ENCODE data around the gene ZHX3. TPM values are rescaled to one million over a fixed set of nuclear protein-coding genes. Genes with fewer than 3 reads are reported as not detected.

ZHX3 gene
- total RNA-seq, 4 donors from 2014 or later = 47.1 to 58.6 (median 50.7) TPM

DNA sequence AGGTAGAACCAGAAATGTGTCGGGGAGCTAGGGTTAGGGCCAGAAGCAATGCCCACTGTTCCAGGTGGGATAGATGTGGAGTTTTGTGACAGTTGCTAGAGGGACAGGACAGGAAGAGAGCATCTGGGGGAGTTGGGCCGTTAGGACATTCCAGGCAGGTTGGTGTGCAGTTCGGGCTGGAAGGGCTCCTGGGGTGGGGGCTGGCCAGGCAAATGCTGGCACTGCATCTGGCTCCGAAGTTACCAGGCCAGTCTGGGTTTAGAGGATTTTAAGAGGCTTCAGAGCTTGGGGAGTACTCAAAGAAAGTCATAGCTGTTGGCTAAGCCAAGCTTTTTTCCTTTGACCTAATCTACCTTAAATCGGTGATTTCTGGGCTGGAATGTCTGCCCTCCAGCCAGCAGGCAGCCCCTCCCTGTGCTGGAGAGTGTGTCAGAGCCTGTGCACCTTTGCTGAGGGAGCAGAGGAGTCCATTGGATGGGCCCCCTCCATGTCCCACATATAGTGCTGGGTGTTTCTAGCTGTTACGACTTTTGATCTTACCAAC lies 159.4 kb downstream of the ZHX3 start:
- Histone ChIP-seq H3K36me3 (peaks cover 0 to 30% (median 15%) of the 10 kb centered on the region in 3 donors), H3K4me3 (no peak overlapping the region), H3K9me3 (no peaks in the 10 kb centered on the region), H3K27ac (peak overlapping the region in 2 of 4 donors; percentile 36 to 55), H3K27me3 (no peaks in the 10 kb centered on the region), H3K4me1 (peaks cover 0 to 71% (median 33%) of the 10 kb centered on the region in 4 donors)
- DNase-seq (ENCODE audit: low spot score in 2 of 2) = no peak
- TF ChIP-seq, protein P1, sequence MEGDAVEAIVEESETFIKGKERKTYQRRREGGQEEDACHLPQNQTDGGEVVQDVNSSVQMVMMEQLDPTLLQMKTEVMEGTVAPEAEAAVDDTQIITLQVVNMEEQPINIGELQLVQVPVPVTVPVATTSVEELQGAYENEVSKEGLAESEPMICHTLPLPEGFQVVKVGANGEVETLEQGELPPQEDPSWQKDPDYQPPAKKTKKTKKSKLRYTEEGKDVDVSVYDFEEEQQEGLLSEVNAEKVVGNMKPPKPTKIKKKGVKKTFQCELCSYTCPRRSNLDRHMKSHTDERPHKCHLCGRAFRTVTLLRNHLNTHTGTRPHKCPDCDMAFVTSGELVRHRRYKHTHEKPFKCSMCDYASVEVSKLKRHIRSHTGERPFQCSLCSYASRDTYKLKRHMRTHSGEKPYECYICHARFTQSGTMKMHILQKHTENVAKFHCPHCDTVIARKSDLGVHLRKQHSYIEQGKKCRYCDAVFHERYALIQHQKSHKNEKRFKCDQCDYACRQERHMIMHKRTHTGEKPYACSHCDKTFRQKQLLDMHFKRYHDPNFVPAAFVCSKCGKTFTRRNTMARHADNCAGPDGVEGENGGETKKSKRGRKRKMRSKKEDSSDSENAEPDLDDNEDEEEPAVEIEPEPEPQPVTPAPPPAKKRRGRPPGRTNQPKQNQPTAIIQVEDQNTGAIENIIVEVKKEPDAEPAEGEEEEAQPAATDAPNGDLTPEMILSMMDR (IDR thresholded peaks at IDR 0.05) = no peak
- no peak for TF ChIP-seq EP300 (IDR thresholded peaks at IDR 0.05)
- TF ChIP-seq POLR2A (IDR thresholded peaks at IDR 0.05) = no peak
- 82 to 84% methylated on average over 6 of the region's 6 CpGs for WGBS, 2 donors

DNA sequence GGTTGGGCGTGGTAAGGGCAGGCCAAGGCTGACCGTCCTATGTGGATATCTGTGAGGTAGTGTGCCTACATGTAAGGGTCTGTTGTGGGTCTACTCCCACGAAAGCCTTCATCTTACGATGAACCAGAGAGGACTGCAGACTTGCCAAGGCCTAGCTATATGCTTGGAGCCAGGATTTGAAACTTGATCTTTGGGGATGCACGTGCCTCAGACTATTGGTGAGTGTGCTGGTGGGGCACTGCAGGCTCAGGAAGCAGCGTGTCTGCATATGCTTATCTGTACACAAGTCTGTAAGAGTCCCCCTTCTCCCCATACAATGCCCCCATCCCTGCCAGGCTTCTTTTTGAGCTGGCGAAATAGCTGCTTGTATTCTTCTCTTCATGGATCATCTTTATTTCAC lies 162.3 kb downstream of the ZHX3 start:
- H3K4me1 ChIP-seq = peaks cover 0 to 84% (median 42%) of the 10 kb centered on the region in 4 donors
- H3K27ac ChIP-seq = no peak overlapping the region
- 68 to 81% methylated on average over 7 of the region's 7 CpGs for WGBS, 2 donors
- no peak for DNase-seq (ENCODE audit: low spot score in 2 of 2)
- H3K9me3 ChIP-seq = no peaks in the 10 kb centered on the region
- no peaks in the 10 kb centered on the region for H3K27me3 ChIP-seq
- H3K4me3 ChIP-seq = no peak overlapping the region
- H3K36me3 ChIP-seq = peaks cover 0 to 8% (median 6%) of the 10 kb centered on the region in 3 donors
- TF ChIP-seq, protein P1 (IDR thresholded peaks at IDR 0.05) = no peak
- TF ChIP-seq EP300 (IDR thresholded peaks at IDR 0.05) (no peak), POLR2A (IDR thresholded peaks at IDR 0.05) (no peak)

DNA sequence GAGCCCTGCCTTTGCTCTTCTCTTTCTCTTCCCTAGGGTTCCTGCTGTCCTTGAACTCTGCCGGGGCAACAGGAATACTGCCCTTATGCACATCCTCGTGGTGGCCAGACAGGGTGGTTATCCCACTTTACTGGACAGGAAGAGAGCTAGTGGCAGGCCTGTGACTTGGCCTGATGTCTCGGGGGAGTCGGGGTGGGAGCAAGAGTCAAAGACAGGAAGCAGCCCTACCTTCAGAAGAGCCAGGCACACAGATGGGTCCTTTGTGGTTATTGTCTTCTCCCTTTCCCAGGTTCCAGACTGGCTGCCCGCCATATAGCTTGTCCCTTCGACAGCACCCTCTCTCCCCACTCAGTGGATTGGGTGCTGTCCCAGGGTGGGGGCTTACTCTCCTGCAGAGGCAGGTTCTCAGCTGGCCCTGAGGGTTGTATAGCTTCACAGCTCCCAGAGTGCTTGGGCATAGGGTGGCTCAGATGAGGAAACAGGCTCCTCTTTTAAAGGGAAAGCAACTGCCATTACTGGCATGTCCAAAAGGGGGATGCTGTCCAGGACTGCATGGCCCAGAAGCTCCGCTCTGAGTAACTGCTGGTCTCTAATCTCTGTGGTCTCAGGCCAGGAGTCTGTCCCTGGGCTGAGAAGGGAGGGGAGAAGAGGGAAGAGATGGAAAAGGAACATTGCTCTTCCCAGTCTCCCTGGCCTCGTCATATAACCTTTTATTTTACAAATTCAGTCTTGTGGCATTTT lies 162.9 kb downstream of the ZHX3 start:
- Histone ChIP-seq H3K4me1 (peaks cover 0 to 86% (median 45%) of the 10 kb centered on the region in 4 donors), H3K9me3 (no peaks in the 10 kb centered on the region), H3K36me3 (peaks cover 0 to 2% (median 2%) of the 10 kb centered on the region in 3 donors), H3K4me3 (no peak overlapping the region), H3K27me3 (no peaks in the 10 kb centered on the region), H3K27ac (no peak overlapping the region)
- 66 to 75% methylated on average over 6 to 8 of the region's 8 CpGs for WGBS, 2 donors
- TF ChIP-seq, protein P1 (IDR thresholded peaks at IDR 0.05) = no peak
- TF ChIP-seq POLR2A (IDR thresholded peaks at IDR 0.05) (no peak), EP300 (IDR thresholded peaks at IDR 0.05) (no peak)
- DNase-seq (ENCODE audit: low spot score in 2 of 2) = no peak

DNA sequence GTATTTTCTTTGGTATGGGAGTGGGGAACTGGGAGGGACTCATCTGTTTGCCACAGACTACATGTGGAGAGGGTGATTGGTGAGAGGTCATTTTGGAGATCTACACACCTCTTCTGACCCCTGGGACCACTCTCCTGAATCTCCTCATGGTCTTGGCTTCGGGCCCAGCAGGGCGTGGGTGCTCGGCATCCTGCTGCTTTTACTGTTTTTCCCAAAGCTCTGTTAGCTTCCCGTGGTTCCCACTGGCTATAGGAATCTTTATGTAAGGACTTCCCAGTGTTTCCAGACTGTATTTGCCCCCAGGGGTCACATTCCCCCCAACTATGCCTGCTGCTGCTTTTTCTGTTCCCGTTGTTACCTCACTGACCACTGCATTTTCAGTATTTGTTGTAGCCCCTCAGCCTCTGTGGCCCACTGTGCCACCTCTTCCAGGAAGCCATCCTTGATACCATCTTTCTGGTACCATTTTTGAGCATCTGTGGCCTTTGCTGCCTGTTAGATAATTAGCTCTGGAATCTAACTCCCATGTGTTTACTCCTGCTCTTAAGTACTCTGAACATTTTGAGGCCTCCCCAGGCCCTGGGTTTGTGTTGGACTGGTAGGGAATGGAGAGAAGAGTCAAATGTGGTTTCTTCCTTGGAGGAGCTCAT lies 165.3 kb downstream of the ZHX3 start:
- TF ChIP-seq, protein P1 (IDR thresholded peaks at IDR 0.05) = no peak
- TF ChIP-seq POLR2A (IDR thresholded peaks at IDR 0.05) (no peak), EP300 (IDR thresholded peaks at IDR 0.05) (no peak)
- Histone ChIP-seq H3K4me3 (no peak overlapping the region), H3K27ac (peak overlapping the region in 2 of 4 donors; percentile 34 to 36), H3K4me1 (peaks cover 0 to 93% (median 42%) of the 10 kb centered on the region in 4 donors), H3K9me3 (no peaks in the 10 kb centered on the region), H3K27me3 (no peaks in the 10 kb centered on the region), H3K36me3 (no peaks in the 10 kb centered on the region)
- no peak for DNase-seq (ENCODE audit: low spot score in 2 of 2)
- 23 to 36% methylated on average over 5 of the region's 5 CpGs for WGBS, 2 donors
